A549 (cell line): ENCODE measurements around the gene SVEP1.

Source experiments
- BHLHE40 ChIP-seq: IDR thresholded peaks from 2 replicates; pipeline ENCODE4 v1.6.1; 2012; ENCODE audit warnings: low read depth, low read length, inconsistent platforms
- CEBPB ChIP-seq, 2 experiments: fragments of >200 bp in 1 of 2; sonication (Bioruptor Twin) in 1 of 2; formaldehyde crosslinking in 1 of 2; IDR thresholded peaks; 2 replicates each; pipeline ENCODE4 v1.6.1; 2012 to 2016
- CTCF ChIP-seq: fragments of >200 bp; sonication (Bioruptor Twin); formaldehyde crosslinking; IDR thresholded peaks from 3 replicates; pipeline ENCODE4 v1.5.1; 2016
- HES2 ChIP-seq: fragments of >200 bp; sonication (Bioruptor Twin); formaldehyde crosslinking; IDR thresholded peaks from 2 replicates; pipeline ENCODE4 v1.6.1; 2016
- POLR2A ChIP-seq: IDR thresholded peaks from 2 replicates; pipeline ENCODE4 v1.6.1; 2012; ENCODE audit warnings: mild to moderate bottlenecking, low read length
- REST ChIP-seq: fragments of 200-600 bp; sonication (generic); IDR thresholded peaks from 2 replicates; pipeline ENCODE4 v1.6.1; 2016; ENCODE audit warnings: antibody characterized with exemption, mild to moderate bottlenecking, moderate library complexity

GRCh38 chr9:110582156-110582555, 2.6 kb upstream of the SVEP1 start:
- TF ChIP-seq HES2 (no peak), POLR2A (no peak), REST (no peak), CTCF (no peak), CEBPB (IDR thresholded peaks at IDR 0.05) (no peak), BHLHE40 (no peak)
